NB4 (cell line): Measurements from ENCODE around the gene PTPN4.

Experiments used
- DNase-seq: peaks from one replicate; pipeline ENCODE4 v3.0.0; 2010; ENCODE audit warnings: low read depth
- H3K4me3 ChIP-seq: one replicate; pipeline ENCODE4 v1.5.1; 2011; ENCODE audit warnings: mild to moderate bottlenecking, low read depth, low read length, moderate library complexity
- CTCF ChIP-seq: IDR thresholded peaks from one replicate; pipeline ENCODE4 v1.5.1; 2012; ENCODE audit warnings: low read depth, low read length
- MAX ChIP-seq: IDR thresholded peaks from 2 replicates; pipeline ENCODE4 v1.6.1; 2011; ENCODE audit warnings: low read depth, low read length
- MYC ChIP-seq: IDR thresholded peaks from 2 replicates; pipeline ENCODE4 v1.6.1; 2011; ENCODE audit warnings: low read depth, low read length
- POLR2A ChIP-seq: IDR thresholded peaks from 2 replicates; pipeline ENCODE4 v1.6.1; 2011; ENCODE audit warnings: mild to moderate bottlenecking; ENCODE audit not compliant: insufficient read length; ENCODE audit errors: extremely low read depth

The PTPN4 gene

GRCh38 chr2:119769645-119770044 is 9.9 kb downstream of the PTPN4 start:
- no peak for DNase-seq
- TF ChIP-seq MYC, result no peak
- no peak for TF ChIP-seq POLR2A
- TF ChIP-seq MAX, result no peak
- no peak overlapping the region for H3K4me3 ChIP-seq

GRCh38 chr2:119771331-119771730 is 11.6 kb downstream of the PTPN4 start:
- no peak overlapping the region for H3K4me3 ChIP-seq
- no peak for DNase-seq
- TF ChIP-seq CTCF (no peak), POLR2A (no peak), MYC (no peak), MAX (no peak)

GRCh38 chr2:119772128-119772527 is 12.4 kb downstream of the PTPN4 start:
- no peak for TF ChIP-seq MAX
- TF ChIP-seq MYC, result no peak
- no peak for TF ChIP-seq POLR2A
- no peak for TF ChIP-seq CTCF
- no peak for DNase-seq
- H3K4me3 ChIP-seq, result no peak overlapping the region

GRCh38 chr2:119772767-119773166 is 13.0 kb downstream of the PTPN4 start:
- no peak for DNase-seq
- TF ChIP-seq CTCF (no peak), MAX (no peak), POLR2A (no peak), MYC (no peak)

GRCh38 chr2:119774026-119774425 is 14.3 kb downstream of the PTPN4 start:
- TF ChIP-seq POLR2A (no peak), CTCF (no peak)
- H3K4me3 ChIP-seq, result no peak overlapping the region
- DNase-seq, result no peak

More at GRCh38 chr2:119772767-119773166, 13.0 kb downstream of the PTPN4 start:
- H3K4me3 ChIP-seq, result no peak overlapping the region

- no peak for TF ChIP-seq MYC
- TF ChIP-seq CTCF, result no peak
- TF ChIP-seq MAX, result no peak
- TF ChIP-seq POLR2A, result no peak
- no peak for DNase-seq
- H3K4me3 ChIP-seq, result no peak overlapping the region
Measured at GRCh38 chr2:119775102-119775501, 15.4 kb downstream of the PTPN4 start.
